Adrenal gland (tissue), 5 donors: Measurements from ENCODE around the gene PTPRC.

Experiments
- CTCF ChIP-seq, 6 experiments: fragments of 450-650 bp in 4 of 6; fragments of 200-600 bp in 2 of 6; sonication (generic) in 1 of 6; IDR thresholded peaks; 1 replicate in 5 of 6; 2 replicates in 1 of 6; pipeline versions ENCODE4 v1.5.1 to v1.8.0; 2016 to 2021; ENCODE audit warnings: antibody characterized with exemption in 6 of 6, mild to moderate bottlenecking in 2 of 6, moderate library complexity in 1 of 6
- POLR2A ChIP-seq, 2 donors: fragments of 450-650 bp; IDR thresholded peaks; one replicate each; pipeline ENCODE4 v1.6.1; 2017; ENCODE audit warnings: antibody characterized with exemption in 2 of 2, mild to moderate bottlenecking in 2 of 2, moderate library complexity in 1 of 2
- donor health status: DM: no; HTN: no; CAD: no.

GRCh38 chr1:198725090-198725489 lies 86.2 kb downstream of the PTPRC start:
- TF ChIP-seq POLR2A (IDR thresholded peaks at IDR 0.05) (no peak), CTCF (IDR thresholded peaks at IDR 0.05) (no peak)
